Peyer's patch (tissue), 4 donors: ENCODE data around the gene PWWP2B. TPM values are rescaled to one million over a fixed set of nuclear protein-coding genes. Genes with fewer than 3 reads are reported as not detected.

Experiments used
- DNase-seq, 3 donors: peaks; one replicate each; pipeline ENCODE4 v3.0.0-alpha.2; 2017 to 2019
- H3K27ac ChIP-seq, 4 donors: fragments of 200-600 bp; sonication (generic); one replicate each; pipeline ENCODE4 v1.5.1; 2016 to 2019
- H3K27me3 ChIP-seq, 2 donors: fragments of 200-600 bp; sonication (generic); one replicate each; pipeline ENCODE4 v1.5.1; 2019
- H3K36me3 ChIP-seq, 3 donors: fragments of 200-600 bp; sonication (generic); one replicate each; pipeline ENCODE4 v1.5.1; 2016 to 2019
- H3K4me1 ChIP-seq, 4 donors: fragments of 200-600 bp; sonication (generic); one replicate each; pipeline ENCODE4 v1.5.1; 2016 to 2019
- H3K4me3 ChIP-seq, 4 donors: fragments of 200-600 bp; sonication (generic); 1 replicate in 3 of 4; 2 replicates in 1 of 4; pipeline ENCODE4 v1.5.1; 2016 to 2019; ENCODE audit warnings: mild to moderate bottlenecking in 1 of 4
- H3K9me3 ChIP-seq, 4 donors: fragments of 200-600 bp; sonication (generic); one replicate each; pipeline ENCODE4 v1.5.1; 2016 to 2019; ENCODE audit warnings: mild to moderate bottlenecking in 1 of 4
- POLR2A ChIP-seq, 2 donors: fragments of 450-650 bp; IDR thresholded peaks; one replicate each; pipeline ENCODE4 v1.5.1; 2017; ENCODE audit warnings: antibody characterized with exemption in 2 of 2, mild to moderate bottlenecking in 2 of 2, moderate library complexity in 2 of 2
- total RNA-seq, 4 donors: library from RNA; depleted of rRNA; stranded (reverse); fragments of >200 nt; gene quantifications; one replicate each; pipeline ENCODE4 v1.1.0, GENCODE V29; 2016
- TF ChIP-seq, protein P1 (sequence below), 6 experiments: fragments of 450-650 bp in 4 of 6; fragments of 200-600 bp in 2 of 6; sonication (generic) in 1 of 6; IDR thresholded peaks; one replicate each; pipeline ENCODE4 v1.5.1; 2017 to 2019; ENCODE audit warnings: antibody characterized with exemption in 6 of 6, mild to moderate bottlenecking in 3 of 6, moderate library complexity in 1 of 6

PWWP2B gene
- total RNA-seq, 4 donors from 2014 or later: 11.4 to 19.2 (median 15.1) TPM

DNA sequence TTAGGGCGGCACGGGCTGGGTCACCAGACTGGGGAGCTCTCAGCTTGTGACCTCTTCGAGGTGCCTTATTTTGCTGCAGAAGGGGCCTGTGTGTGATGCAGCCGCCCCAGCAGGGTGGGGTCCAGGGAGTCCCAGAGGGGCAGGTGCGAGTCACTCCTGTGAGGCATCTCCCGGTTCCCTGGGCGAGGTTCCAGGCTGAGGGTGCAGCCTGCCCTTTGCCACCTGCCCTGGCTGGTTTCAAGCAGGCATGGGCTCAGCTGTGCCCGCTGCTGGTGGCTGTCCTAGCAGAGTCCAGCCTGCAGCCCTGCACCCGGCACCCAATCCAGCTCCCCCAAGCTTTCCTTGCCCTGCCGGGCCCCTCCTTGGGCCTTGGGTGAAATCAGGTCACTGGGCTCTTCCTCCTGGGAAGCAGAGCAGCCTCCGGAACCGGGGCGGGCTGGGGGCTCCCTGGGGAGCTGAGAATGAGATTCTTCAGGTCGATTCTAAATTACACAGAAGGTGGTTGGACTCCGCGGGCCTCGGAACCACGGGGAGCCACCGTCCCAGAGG, 64.8 kb downstream of the PWWP2B start:
- peak in 2 of 3 donors; percentile 92 to 95 for DNase-seq
- Histone ChIP-seq H3K9me3 (no peaks in the 10 kb centered on the region), H3K4me1 (peaks cover 8 to 87% (median 17%) of the 10 kb centered on the region in 4 donors), H3K27ac (peak overlapping the region in 3 of 4 donors; percentile 84 to 99 (median 95)), H3K36me3 (no peaks in the 10 kb centered on the region), H3K4me3 (peak overlapping the region in 2 of 4 donors; percentile 36 to 42), H3K27me3 (no peaks in the 10 kb centered on the region)
- TF ChIP-seq, protein P1, sequence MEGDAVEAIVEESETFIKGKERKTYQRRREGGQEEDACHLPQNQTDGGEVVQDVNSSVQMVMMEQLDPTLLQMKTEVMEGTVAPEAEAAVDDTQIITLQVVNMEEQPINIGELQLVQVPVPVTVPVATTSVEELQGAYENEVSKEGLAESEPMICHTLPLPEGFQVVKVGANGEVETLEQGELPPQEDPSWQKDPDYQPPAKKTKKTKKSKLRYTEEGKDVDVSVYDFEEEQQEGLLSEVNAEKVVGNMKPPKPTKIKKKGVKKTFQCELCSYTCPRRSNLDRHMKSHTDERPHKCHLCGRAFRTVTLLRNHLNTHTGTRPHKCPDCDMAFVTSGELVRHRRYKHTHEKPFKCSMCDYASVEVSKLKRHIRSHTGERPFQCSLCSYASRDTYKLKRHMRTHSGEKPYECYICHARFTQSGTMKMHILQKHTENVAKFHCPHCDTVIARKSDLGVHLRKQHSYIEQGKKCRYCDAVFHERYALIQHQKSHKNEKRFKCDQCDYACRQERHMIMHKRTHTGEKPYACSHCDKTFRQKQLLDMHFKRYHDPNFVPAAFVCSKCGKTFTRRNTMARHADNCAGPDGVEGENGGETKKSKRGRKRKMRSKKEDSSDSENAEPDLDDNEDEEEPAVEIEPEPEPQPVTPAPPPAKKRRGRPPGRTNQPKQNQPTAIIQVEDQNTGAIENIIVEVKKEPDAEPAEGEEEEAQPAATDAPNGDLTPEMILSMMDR (IDR thresholded peaks at IDR 0.05): peak in 2 of 6 experiments; percentile 5 to 19
- TF ChIP-seq POLR2A (IDR thresholded peaks at IDR 0.05): peak; percentile 90 to 93

DNA sequence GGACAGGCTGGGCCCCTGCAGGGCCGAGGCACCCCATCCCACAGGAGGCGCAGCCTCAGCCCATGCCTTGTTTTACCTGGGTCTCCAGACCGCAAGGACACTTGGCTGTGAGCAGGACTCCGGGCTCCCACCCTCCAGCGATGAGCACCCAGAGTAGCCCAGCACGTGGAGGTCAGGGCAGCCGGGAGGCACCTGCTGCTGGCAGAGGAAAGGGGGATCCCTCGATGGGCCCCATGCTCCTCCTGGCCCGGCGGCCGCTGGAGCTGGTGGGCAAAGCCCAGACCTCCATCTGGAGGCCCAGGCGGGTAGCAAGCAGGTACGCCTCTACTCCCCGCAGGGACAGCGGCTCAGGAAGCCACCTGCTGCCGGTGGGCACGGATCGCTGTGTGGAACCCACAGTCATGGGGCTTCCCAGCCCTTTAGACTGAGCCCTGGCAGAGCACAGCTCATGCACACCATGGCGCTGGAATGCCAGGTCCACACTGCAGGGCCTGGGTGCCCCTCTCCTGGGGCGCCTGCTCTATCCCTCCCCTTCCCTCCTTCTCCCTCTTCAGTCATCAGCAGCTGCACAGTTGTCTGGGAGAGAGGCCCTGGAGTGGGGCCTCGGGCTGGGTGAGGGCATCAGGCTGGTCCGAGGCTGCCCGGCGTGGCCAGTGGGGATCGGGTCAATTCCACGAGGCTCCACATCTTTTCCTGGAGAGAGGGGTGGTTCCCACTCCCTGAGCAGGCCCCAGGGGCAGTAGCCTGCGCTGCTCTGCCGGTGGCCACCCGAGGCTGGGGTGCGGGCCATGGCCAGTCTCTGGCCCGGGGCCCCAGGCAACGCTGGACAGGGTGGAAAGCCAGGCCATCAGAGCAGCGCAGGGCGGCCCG, 65.7 kb downstream of the PWWP2B start:
- H3K4me1 ChIP-seq: peaks cover 8 to 87% (median 17%) of the 10 kb centered on the region in 4 donors
- TF ChIP-seq POLR2A (IDR thresholded peaks at IDR 0.05): no peak
- TF ChIP-seq, protein P1 (IDR thresholded peaks at IDR 0.05): no peak
- no peaks in the 10 kb centered on the region for H3K9me3 ChIP-seq
- H3K36me3 ChIP-seq: no peaks in the 10 kb centered on the region
- H3K4me3 ChIP-seq: peak overlapping the region in 2 of 4 donors; percentile 36 to 42
- no peaks in the 10 kb centered on the region for H3K27me3 ChIP-seq
- peak overlapping the region in 3 of 4 donors; percentile 84 to 99 (median 95) for H3K27ac ChIP-seq
- peak in 2 of 3 donors; percentile 41 to 48 for DNase-seq

DNA sequence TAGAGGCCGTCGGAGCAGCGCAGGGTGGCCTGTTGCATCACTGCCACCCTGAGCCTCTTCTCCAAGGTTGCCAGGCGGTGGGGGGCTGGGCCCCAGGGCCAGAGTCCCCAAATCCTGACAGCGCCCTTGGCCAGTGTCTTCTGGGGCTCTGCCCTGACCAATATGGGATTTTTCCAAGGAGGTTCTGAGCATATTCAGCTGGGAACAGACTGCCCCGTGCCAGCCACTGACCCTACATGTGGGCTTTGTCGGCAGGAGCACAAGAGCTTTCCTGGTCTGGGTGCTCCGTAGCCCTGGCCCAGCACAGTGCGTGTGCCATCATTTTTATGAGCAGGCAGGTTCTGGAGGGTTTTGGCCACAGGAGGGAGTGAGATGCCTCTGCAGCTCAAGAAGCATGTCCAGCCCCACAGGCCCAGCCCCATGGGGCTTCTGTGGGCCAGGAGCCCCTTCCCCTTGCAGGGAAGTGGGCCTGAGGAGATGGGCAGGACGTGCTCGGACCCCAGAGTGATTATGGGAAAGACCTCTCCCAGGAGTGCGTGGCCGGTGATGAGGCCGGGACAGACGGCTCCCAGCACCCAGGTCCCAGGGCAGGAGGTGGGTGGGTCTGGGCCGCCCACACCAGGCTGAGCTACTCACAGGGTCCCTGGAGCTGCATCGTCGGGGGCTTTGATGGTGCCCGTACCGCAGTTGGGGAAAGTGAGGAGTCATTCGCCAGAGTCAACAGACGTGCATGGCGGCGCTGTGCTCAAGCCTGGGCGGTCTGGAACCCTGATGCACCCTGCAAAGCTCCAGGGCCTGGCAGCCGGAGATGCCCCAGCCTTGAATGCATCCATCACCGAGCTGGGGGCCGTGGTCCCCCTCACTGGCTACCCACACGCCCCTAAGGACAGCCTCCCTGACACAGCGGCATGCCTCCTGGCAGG, 66.6 kb downstream of the PWWP2B start:
- Histone ChIP-seq H3K4me3 (peak overlapping the region in 1 of 4 donors; percentile 42), H3K27me3 (no peaks in the 10 kb centered on the region), H3K27ac (peak overlapping the region; percentile 49 to 95 (median 82)), H3K36me3 (no peaks in the 10 kb centered on the region), H3K9me3 (no peaks in the 10 kb centered on the region), H3K4me1 (peaks cover 3 to 83% (median 14%) of the 10 kb centered on the region in 4 donors)
- peak in 2 of 3 donors; percentile 45 to 48 for DNase-seq
- TF ChIP-seq, protein P1 (IDR thresholded peaks at IDR 0.05): peak in 1 of 6 experiments; percentile 16
- TF ChIP-seq POLR2A (IDR thresholded peaks at IDR 0.05): no peak

DNA sequence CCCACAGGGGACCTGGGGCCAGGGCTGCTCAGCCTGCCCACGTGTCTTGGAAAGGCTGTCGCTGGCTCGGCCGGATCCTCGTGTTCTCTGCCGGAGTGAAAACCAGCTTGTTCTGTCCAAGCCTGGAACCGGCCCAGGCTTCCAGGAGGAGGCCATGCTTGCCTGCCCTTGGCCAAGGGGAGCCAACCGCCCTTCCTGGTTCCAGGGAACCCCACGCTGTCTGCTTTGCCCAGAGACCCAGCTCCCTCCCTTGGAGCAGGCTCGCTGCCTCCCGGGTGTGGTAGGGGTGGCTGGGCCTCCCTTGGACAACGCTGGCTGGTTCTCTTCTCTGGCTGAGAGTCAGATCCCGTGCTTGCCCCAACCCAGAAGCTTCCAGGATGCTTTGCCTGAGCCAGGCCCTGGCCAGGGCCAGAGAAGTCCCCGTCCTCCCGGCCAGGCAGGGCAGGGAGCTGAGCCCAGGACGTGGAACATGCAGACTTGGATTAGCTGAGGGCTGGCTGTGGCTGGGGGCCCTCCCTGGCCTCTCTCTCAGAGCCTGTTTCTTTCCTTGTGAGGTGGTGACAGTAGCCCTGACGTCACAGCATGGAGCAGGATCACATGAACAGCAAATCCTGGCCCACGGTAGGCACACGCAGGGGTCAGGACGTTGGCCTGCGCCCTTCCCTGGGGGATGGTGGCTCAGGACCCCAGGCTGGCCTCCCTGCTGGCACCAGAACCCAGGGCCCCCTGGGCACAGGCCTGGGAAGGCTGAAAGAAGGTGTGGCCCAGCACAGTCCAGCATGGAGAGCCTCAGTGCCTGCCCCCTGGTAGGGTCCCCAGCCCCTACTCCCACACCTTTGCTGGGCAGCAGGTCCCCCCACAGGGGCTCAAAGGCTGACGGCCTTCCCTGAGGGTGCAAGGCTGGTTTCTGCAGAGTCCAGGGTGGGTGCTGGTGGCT, 67.5 kb downstream of the PWWP2B start:
- Histone ChIP-seq H3K36me3 (no peaks in the 10 kb centered on the region), H3K4me1 (peaks cover 0 to 76% (median 14%) of the 10 kb centered on the region in 4 donors), H3K27me3 (no peaks in the 10 kb centered on the region), H3K4me3 (no peak overlapping the region), H3K9me3 (no peaks in the 10 kb centered on the region), H3K27ac (peak overlapping the region; percentile 49 to 95 (median 82))
- TF ChIP-seq POLR2A (IDR thresholded peaks at IDR 0.05): no peak
- TF ChIP-seq, protein P1 (IDR thresholded peaks at IDR 0.05): no peak
- peak in 2 of 3 donors; percentile 61 to 75 for DNase-seq
